ENCODE data around the gene MAP2K6. TPM values are rescaled to one million over a fixed set of nuclear protein-coding genes. Genes with fewer than 3 reads are reported as not detected.

The MAP2K6 gene
- polyA plus RNA-seq (2012; ENCODE audit: insufficient read depth, insufficient read length), result 14.4 TPM

GRCh38 chr17:69414408-69415274 lies at the start of gene MAP2K6:
TSS of gene MAP2K6 (plus strand) at chr17:69414697. CDS start at chr17:69414985, 288 bp downstream.
- peak within 1 kb of the TSS; percentile 65 for H3K4me3 ChIP-seq (ENCODE audit: low read length)
- DNase-seq (ENCODE audit: low read depth, low spot score), result peak; percentile 76

GRCh38 chr17:69367298-69367697 lies 47.2 kb upstream of the MAP2K6 start:
- no peak overlapping the region for H3K4me3 ChIP-seq (ENCODE audit: low read length)
- no peak for DNase-seq (ENCODE audit: low read depth, low spot score)

GRCh38 chr17:69373069-69373468 lies 41.4 kb upstream of the MAP2K6 start:
- DNase-seq (ENCODE audit: low read depth, low spot score), result no peak
- no peak overlapping the region for H3K4me3 ChIP-seq (ENCODE audit: low read length)

- DNase-seq (ENCODE audit: low read depth, low spot score), result no peak
- no peak overlapping the region for H3K4me3 ChIP-seq (ENCODE audit: low read length)
Observed at GRCh38 chr17:69375229-69375628, 39.3 kb upstream of the MAP2K6 start.

GRCh38 chr17:69388822-69389442 lies 25.6 kb upstream of the MAP2K6 start:
- no peak for DNase-seq (ENCODE audit: low read depth, low spot score)
- no peak overlapping the region for H3K4me3 ChIP-seq (ENCODE audit: low read length)

- no peak overlapping the region for H3K4me3 ChIP-seq (ENCODE audit: low read length)
- DNase-seq (ENCODE audit: low read depth, low spot score), result no peak
Observed at GRCh38 chr17:69390795-69391501, 23.5 kb upstream of the MAP2K6 start.

GRCh38 chr17:69401251-69401650 lies 13.2 kb upstream of the MAP2K6 start:
- no peak for DNase-seq (ENCODE audit: low read depth, low spot score)
- no peak overlapping the region for H3K4me3 ChIP-seq (ENCODE audit: low read length)

GRCh38 chr17:69402052-69402451 lies 12.4 kb upstream of the MAP2K6 start:
- H3K4me3 ChIP-seq (ENCODE audit: low read length), result no peak overlapping the region
- DNase-seq (ENCODE audit: low read depth, low spot score), result no peak

- DNase-seq (ENCODE audit: low read depth, low spot score), result no peak
- H3K4me3 ChIP-seq (ENCODE audit: low read length), result no peak overlapping the region
Observed at GRCh38 chr17:69404399-69404798, 10.1 kb upstream of the MAP2K6 start.

- H3K4me3 ChIP-seq (ENCODE audit: low read length), result no peak overlapping the region
- no peak for DNase-seq (ENCODE audit: low read depth, low spot score)
Observed at GRCh38 chr17:69405096-69405495, 9.4 kb upstream of the MAP2K6 start.

- H3K4me3 ChIP-seq (ENCODE audit: low read length), result no peak overlapping the region
- DNase-seq (ENCODE audit: low read depth, low spot score), result no peak
Observed at GRCh38 chr17:69406941-69407340, 7.6 kb upstream of the MAP2K6 start.

GRCh38 chr17:69407759-69408158 lies 6.7 kb upstream of the MAP2K6 start:
- no peak overlapping the region for H3K4me3 ChIP-seq (ENCODE audit: low read length)
- no peak for DNase-seq (ENCODE audit: low read depth, low spot score)

- DNase-seq (ENCODE audit: low read depth, low spot score), result no peak
- no peak overlapping the region for H3K4me3 ChIP-seq (ENCODE audit: low read length)
Observed at GRCh38 chr17:69410671-69411070, 3.8 kb upstream of the MAP2K6 start.

- DNase-seq (ENCODE audit: low read depth, low spot score), result no peak
- no peak overlapping the region for H3K4me3 ChIP-seq (ENCODE audit: low read length)
Observed at GRCh38 chr17:69411766-69412165, 2.7 kb upstream of the MAP2K6 start.

GRCh38 chr17:69412251-69412671 lies 2.2 kb upstream of the MAP2K6 start:
- DNase-seq (ENCODE audit: low read depth, low spot score), result no peak
- no peak overlapping the region for H3K4me3 ChIP-seq (ENCODE audit: low read length)

GRCh38 chr17:69415431-69415830 lies 934 bp downstream of the MAP2K6 start:
- peak overlapping the region; percentile 65 for H3K4me3 ChIP-seq (ENCODE audit: low read length)
- DNase-seq (ENCODE audit: low read depth, low spot score), result no peak

- H3K4me3 ChIP-seq (ENCODE audit: low read length), result no peak overlapping the region
- DNase-seq (ENCODE audit: low read depth, low spot score), result no peak
Observed at GRCh38 chr17:69417545-69418483, 3.3 kb downstream of the MAP2K6 start.

- no peak overlapping the region for H3K4me3 ChIP-seq (ENCODE audit: low read length)
- no peak for DNase-seq (ENCODE audit: low read depth, low spot score)
Observed at GRCh38 chr17:69418535-69418934, 4.0 kb downstream of the MAP2K6 start.

- DNase-seq (ENCODE audit: low read depth, low spot score), result no peak
- no peak overlapping the region for H3K4me3 ChIP-seq (ENCODE audit: low read length)
Observed at GRCh38 chr17:69423450-69423849, 9.0 kb downstream of the MAP2K6 start.
